ENCODE results near the gene C1QTNF2.

GRCh38 chr5:160349935-160350303, 20.5 kb downstream of the C1QTNF2 start:
- TF ChIP-seq CTCF (IDR thresholded peaks at IDR 0.05; ENCODE audit: low read depth, low read length): no peak
- no peak for TF ChIP-seq POLR2A (IDR thresholded peaks at IDR 0.05; ENCODE audit: extremely low read depth, insufficient read length)

All from NB4 (cell line).